Measurements from ENCODE around the gene THUMPD2. TPM values are rescaled to one million over a fixed set of nuclear protein-coding genes. Genes with fewer than 3 reads are reported as not detected.

Gene THUMPD2
- total and polyA plus RNA-seq, 7 experiments from 2014 or later, result 5.1 to 13.4 (median 7.9) TPM

- POLR2A ChIA-PET, result no interaction called here
- CTCF ChIA-PET, result no interaction called here
- intact Hi-C loops (cut with micrococcal nuclease), result no loop called here
Observed at GRCh38 chr2:39739386-39739785, 39.7 kb downstream of the THUMPD2 start.

GRCh38 chr2:39738936-39739335, 40.1 kb downstream of the THUMPD2 start:
- peaks cover 0 to 14% (median 4%) of the 10 kb centered on the region in 7 donors for H3K4me1 Mint-ChIP-seq
- intact Hi-C loops (cut with micrococcal nuclease), result no loop called here
- Histone ChIP-seq H3K9me3 (ENCODE audit: control insufficient read depth in 2 of 3, low read length in 3 of 3) (no peaks in the 10 kb centered on the region), H3K27me3 (ENCODE audit: control insufficient read depth in 2 of 2, insufficient read depth in 2 of 2, low read length in 2 of 2) (no peaks in the 10 kb centered on the region), H3K36me3 (ENCODE audit: control insufficient read depth in 2 of 3, insufficient read depth in 3 of 3, low read length in 3 of 3) (peaks cover 4 to 46% (median 7%) of the 10 kb centered on the region in 3 experiments), H3K4me1 (ENCODE audit: control insufficient read depth in 2 of 2, insufficient read depth in 2 of 2, low read length in 2 of 2) (no peaks in the 10 kb centered on the region), H3K4me3 (ENCODE audit: low read length) (no peak overlapping the region), H3K27ac (ENCODE audit: low read depth, low read length) (no peak overlapping the region)
- peak overlapping the region in 1 of 9 donors; percentile 34 for H3K27ac Mint-ChIP-seq
- peaks cover 25 to 83% (median 55%) of the 10 kb centered on the region in 5 donors for H3K36me3 Mint-ChIP-seq
- peaks cover 0 to 2% (median 0%) of the 10 kb centered on the region in 11 donors for H3K9me3 Mint-ChIP-seq
- H3K4me3 Mint-ChIP-seq, result no peak overlapping the region
- no peak for DNase-seq
- CTCF ChIA-PET, result no interaction called here
- POLR2A ChIA-PET, result no interaction called here
- no peak for ATAC-seq
- H3K27me3 Mint-ChIP-seq, result no peaks in the 10 kb centered on the region

More at GRCh38 chr2:39739386-39739785, 39.7 kb downstream of the THUMPD2 start:
- H3K4me1 Mint-ChIP-seq, result peaks cover 0 to 14% (median 4%) of the 10 kb centered on the region in 7 donors
- DNase-seq, result no peak
- H3K36me3 Mint-ChIP-seq, result peaks cover 24 to 78% (median 50%) of the 10 kb centered on the region in 5 donors
- peak overlapping the region in 1 of 9 donors; percentile 34 for H3K27ac Mint-ChIP-seq
- Histone ChIP-seq H3K9me3 (ENCODE audit: control insufficient read depth in 2 of 3, low read length in 3 of 3) (no peaks in the 10 kb centered on the region), H3K27me3 (ENCODE audit: control insufficient read depth in 2 of 2, insufficient read depth in 2 of 2, low read length in 2 of 2) (no peaks in the 10 kb centered on the region), H3K36me3 (ENCODE audit: control insufficient read depth in 2 of 3, insufficient read depth in 3 of 3, low read length in 3 of 3) (peaks cover 4 to 46% (median 7%) of the 10 kb centered on the region in 3 experiments), H3K27ac (ENCODE audit: low read depth, low read length) (no peak overlapping the region), H3K4me1 (ENCODE audit: control insufficient read depth in 2 of 2, insufficient read depth in 2 of 2, low read length in 2 of 2) (no peaks in the 10 kb centered on the region), H3K4me3 (ENCODE audit: low read length) (no peak overlapping the region)
- H3K9me3 Mint-ChIP-seq, result peaks cover 0 to 2% (median 0%) of the 10 kb centered on the region in 11 donors
- H3K4me3 Mint-ChIP-seq, result no peak overlapping the region
- ATAC-seq, result no peak
- no peaks in the 10 kb centered on the region for H3K27me3 Mint-ChIP-seq

- Histone ChIP-seq H3K4me3 (ENCODE audit: low read length) (no peak overlapping the region), H3K9me3 (ENCODE audit: control insufficient read depth in 2 of 3, low read length in 3 of 3) (no peaks in the 10 kb centered on the region), H3K36me3 (ENCODE audit: control insufficient read depth in 2 of 3, insufficient read depth in 3 of 3, low read length in 3 of 3) (peaks cover 4 to 36% (median 7%) of the 10 kb centered on the region in 3 experiments), H3K27ac (ENCODE audit: low read depth, low read length) (no peak overlapping the region), H3K27me3 (ENCODE audit: control insufficient read depth in 2 of 2, insufficient read depth in 2 of 2, low read length in 2 of 2) (no peaks in the 10 kb centered on the region), H3K4me1 (ENCODE audit: control insufficient read depth in 2 of 2, insufficient read depth in 2 of 2, low read length in 2 of 2) (no peaks in the 10 kb centered on the region)
- peaks cover 0 to 12% (median 4%) of the 10 kb centered on the region in 7 donors for H3K4me1 Mint-ChIP-seq
- peak overlapping the region in 1 of 10 donors; percentile 1 for H3K4me3 Mint-ChIP-seq
- CTCF ChIA-PET, result no interaction called here
- H3K36me3 Mint-ChIP-seq, result peaks cover 22 to 80% (median 52%) of the 10 kb centered on the region in 5 donors
- POLR2A ChIA-PET, result no interaction called here
- intact Hi-C loops (cut with micrococcal nuclease), result no loop called here
- no peaks in the 10 kb centered on the region for H3K27me3 Mint-ChIP-seq
- H3K27ac Mint-ChIP-seq, result peak overlapping the region in 1 of 9 donors; percentile 8
- no peak for DNase-seq
- peaks cover 0 to 4% (median 0%) of the 10 kb centered on the region in 11 donors for H3K9me3 Mint-ChIP-seq
- no peak for ATAC-seq
Observed at GRCh38 chr2:39737661-39738060, 41.4 kb downstream of the THUMPD2 start.

- Mint-ChIP-seq H3K9me3 (peaks cover 0 to 4% (median 0%) of the 10 kb centered on the region in 11 donors), H3K4me3 (no peak overlapping the region), H3K36me3 (peaks cover 26 to 75% (median 52%) of the 10 kb centered on the region in 5 donors), H3K27ac (no peak overlapping the region), H3K27me3 (no peaks in the 10 kb centered on the region), H3K4me1 (peaks cover 0 to 12% (median 4%) of the 10 kb centered on the region in 7 donors)
- H3K36me3 ChIP-seq (ENCODE audit: control insufficient read depth in 2 of 3, insufficient read depth in 3 of 3, low read length in 3 of 3), result peaks cover 4 to 32% (median 7%) of the 10 kb centered on the region in 3 experiments
- intact Hi-C loops (cut with micrococcal nuclease), result no loop called here
- ATAC-seq, result no peak
- no peak for DNase-seq
- H3K9me3 ChIP-seq (ENCODE audit: control insufficient read depth in 2 of 3, low read length in 3 of 3), result no peaks in the 10 kb centered on the region
- POLR2A ChIA-PET, result no interaction called here
- CTCF ChIA-PET, result no interaction called here
- no peak overlapping the region for H3K27ac ChIP-seq (ENCODE audit: low read depth, low read length)
- H3K27me3 ChIP-seq (ENCODE audit: control insufficient read depth in 2 of 2, insufficient read depth in 2 of 2, low read length in 2 of 2), result no peaks in the 10 kb centered on the region
- H3K4me3 ChIP-seq (ENCODE audit: low read length), result no peak overlapping the region
- H3K4me1 ChIP-seq (ENCODE audit: control insufficient read depth in 2 of 2, insufficient read depth in 2 of 2, low read length in 2 of 2), result no peaks in the 10 kb centered on the region
Observed at GRCh38 chr2:39736640-39737039, 42.4 kb downstream of the THUMPD2 start.

- DNase-seq (no peak), ATAC-seq (no peak)
- H3K36me3 Mint-ChIP-seq, result peaks cover 29 to 74% (median 52%) of the 10 kb centered on the region in 5 donors
- peaks cover 0 to 13% (median 4%) of the 10 kb centered on the region in 7 donors for H3K4me1 Mint-ChIP-seq
- no peak overlapping the region for H3K27ac Mint-ChIP-seq
- intact Hi-C loops (cut with micrococcal nuclease), result no loop called here
- H3K4me3 Mint-ChIP-seq, result no peak overlapping the region
- no peak overlapping the region for H3K4me3 ChIP-seq (ENCODE audit: low read length)
- no peaks in the 10 kb centered on the region for H3K27me3 ChIP-seq (ENCODE audit: control insufficient read depth in 2 of 2, insufficient read depth in 2 of 2, low read length in 2 of 2)
- no peaks in the 10 kb centered on the region for H3K4me1 ChIP-seq (ENCODE audit: control insufficient read depth in 2 of 2, insufficient read depth in 2 of 2, low read length in 2 of 2)
- no peaks in the 10 kb centered on the region for H3K9me3 ChIP-seq (ENCODE audit: control insufficient read depth in 2 of 3, low read length in 3 of 3)
- peaks cover 0 to 4% (median 0%) of the 10 kb centered on the region in 11 donors for H3K9me3 Mint-ChIP-seq
- CTCF ChIA-PET, result no interaction called here
- H3K27me3 Mint-ChIP-seq, result no peaks in the 10 kb centered on the region
- H3K36me3 ChIP-seq (ENCODE audit: control insufficient read depth in 2 of 3, insufficient read depth in 3 of 3, low read length in 3 of 3), result peaks cover 4 to 27% (median 7%) of the 10 kb centered on the region in 3 experiments
- H3K27ac ChIP-seq (ENCODE audit: low read depth, low read length), result no peak overlapping the region
- POLR2A ChIA-PET, result no interaction called here
Observed at GRCh38 chr2:39735648-39736047, 43.4 kb downstream of the THUMPD2 start.

GRCh38 chr2:39734445-39734844, 44.6 kb downstream of the THUMPD2 start:
- DNase-seq (no peak), ATAC-seq (no peak)
- no peaks in the 10 kb centered on the region for H3K27me3 Mint-ChIP-seq
- no peak overlapping the region for H3K4me3 Mint-ChIP-seq
- intact Hi-C loops (cut with micrococcal nuclease), result no loop called here
- ChIA-PET POLR2A (no interaction called here), CTCF (interaction anchor here (0.6 kb wide), 2 partner anchors 338 to 392 kb away, joined by 3 read pairs; no protein-coding TSS in a partner anchor)
- H3K9me3 ChIP-seq (ENCODE audit: control insufficient read depth in 2 of 3, low read length in 3 of 3), result no peaks in the 10 kb centered on the region
- no peaks in the 10 kb centered on the region for H3K27me3 ChIP-seq (ENCODE audit: control insufficient read depth in 2 of 2, insufficient read depth in 2 of 2, low read length in 2 of 2)
- peaks cover 0 to 11% (median 4%) of the 10 kb centered on the region in 7 donors for H3K4me1 Mint-ChIP-seq
- H3K4me1 ChIP-seq (ENCODE audit: control insufficient read depth in 2 of 2, insufficient read depth in 2 of 2, low read length in 2 of 2), result no peaks in the 10 kb centered on the region
- H3K27ac Mint-ChIP-seq, result peak overlapping the region in 1 of 9 donors; percentile 28
- no peak overlapping the region for H3K27ac ChIP-seq (ENCODE audit: low read depth, low read length)
- peaks cover 26 to 69% (median 50%) of the 10 kb centered on the region in 5 donors for H3K36me3 Mint-ChIP-seq
- H3K4me3 ChIP-seq (ENCODE audit: low read length), result no peak overlapping the region
- peaks cover 0 to 4% (median 0%) of the 10 kb centered on the region in 11 donors for H3K9me3 Mint-ChIP-seq
- H3K36me3 ChIP-seq (ENCODE audit: control insufficient read depth in 2 of 3, insufficient read depth in 3 of 3, low read length in 3 of 3), result peaks cover 0 to 19% (median 4%) of the 10 kb centered on the region in 3 experiments

GRCh38 chr2:39733070-39733674, 45.9 kb downstream of the THUMPD2 start:
- Mint-ChIP-seq H3K4me1 (peaks cover 0 to 14% (median 4%) of the 10 kb centered on the region in 7 donors), H3K9me3 (peaks cover 0 to 4% (median 0%) of the 10 kb centered on the region in 11 donors), H3K27ac (no peak overlapping the region), H3K27me3 (no peaks in the 10 kb centered on the region), H3K36me3 (peaks cover 21 to 59% (median 43%) of the 10 kb centered on the region in 5 donors), H3K4me3 (no peak overlapping the region)
- Histone ChIP-seq H3K27me3 (ENCODE audit: control insufficient read depth in 2 of 2, insufficient read depth in 2 of 2, low read length in 2 of 2) (no peaks in the 10 kb centered on the region), H3K27ac (ENCODE audit: low read depth, low read length) (no peak overlapping the region), H3K4me1 (ENCODE audit: control insufficient read depth in 2 of 2, insufficient read depth in 2 of 2, low read length in 2 of 2) (no peaks in the 10 kb centered on the region), H3K9me3 (ENCODE audit: control insufficient read depth in 2 of 3, low read length in 3 of 3) (no peaks in the 10 kb centered on the region), H3K4me3 (ENCODE audit: low read length) (no peak overlapping the region), H3K36me3 (ENCODE audit: control insufficient read depth in 2 of 3, insufficient read depth in 3 of 3, low read length in 3 of 3) (peaks cover 0 to 18% (median 4%) of the 10 kb centered on the region in 3 experiments)
- no peak for ATAC-seq
- ChIA-PET POLR2A (no interaction called here), CTCF (no interaction called here)
- intact Hi-C loops (cut with micrococcal nuclease), result no loop called here
- no peak for DNase-seq
